Peyer's patch (tissue), 4 donors: Measurements from ENCODE around the gene CMYA5.

Experiments used
- CTCF ChIP-seq, 6 experiments: fragments of 450-650 bp in 4 of 6; fragments of 200-600 bp in 2 of 6; sonication (generic) in 1 of 6; IDR thresholded peaks; one replicate each; pipeline ENCODE4 v1.5.1; 2017 to 2019; ENCODE audit warnings: antibody characterized with exemption in 6 of 6, mild to moderate bottlenecking in 3 of 6, moderate library complexity in 1 of 6
- POLR2A ChIP-seq, 2 donors: fragments of 450-650 bp; IDR thresholded peaks; one replicate each; pipeline ENCODE4 v1.5.1; 2017; ENCODE audit warnings: antibody characterized with exemption in 2 of 2, mild to moderate bottlenecking in 2 of 2, moderate library complexity in 2 of 2

GRCh38 chr5:79787448-79787847, 97.8 kb downstream of the CMYA5 start:
- no peak for TF ChIP-seq CTCF (IDR thresholded peaks at IDR 0.05)
- no peak for TF ChIP-seq POLR2A (IDR thresholded peaks at IDR 0.05)
